Body of pancreas (tissue), 4 donors: ENCODE measurements around the gene AGAP6. TPM values are rescaled to one million over a fixed set of nuclear protein-coding genes. Genes with fewer than 3 reads are reported as not detected.
"Not testable (repeated sequence)": the region's sequence is repeated elsewhere in the genome, so short reads cannot be mapped to it uniquely, and the experiment has no call there.

ENCODE experiments used
- ATAC-seq: fragments of 150-250 bp; one replicate; pipeline ENCODE4 v1.9.1; 2016
- DNase-seq, 4 donors: peaks; one replicate each; pipeline ENCODE4 v3.0.0-alpha.2; 2019
- H3K27ac ChIP-seq, 4 donors: fragments of 200-600 bp; sonication (generic); 1 replicate in 3 of 4; 2 replicates in 1 of 4; pipeline versions ENCODE4 v1.5.1 to v1.6.1; 2016 to 2019; ENCODE audit warnings: mild to moderate bottlenecking in 1 of 4, mixed read lengths in 1 of 4, moderate library complexity in 1 of 4
- H3K27me3 ChIP-seq, 2 donors: fragments of 200-600 bp; sonication (generic); one replicate each; pipeline ENCODE4 v1.6.0; 2016; ENCODE audit warnings: mild to moderate bottlenecking in 1 of 2
- H3K36me3 ChIP-seq, 2 donors: fragments of 200-600 bp; sonication (generic); replicated peaks in 1 of 2; 2 replicates each; pipeline ENCODE4 v1.5.1; 2016; ENCODE audit warnings: low read depth in 2 of 2; ENCODE audit not compliant: insufficient read depth in 1 of 2
- H3K4me1 ChIP-seq: fragments of 200-600 bp; sonication (generic); one replicate; pipeline ENCODE4 v1.6.0; 2016
- H3K4me3 ChIP-seq, 2 donors: fragments of 200-600 bp; sonication (generic); 1 replicate in 1 of 2; 2 replicates in 1 of 2; pipeline ENCODE4 v1.5.1; 2016 to 2019
- H3K9me3 ChIP-seq, 3 donors: fragments of 200-600 bp; sonication (generic); 1 replicate in 2 of 3; 2 replicates in 1 of 3; pipeline ENCODE4 v1.5.1; 2016
- CTCF ChIP-seq, 7 experiments: fragments of 450-650 bp in 4 of 7; fragments of 200-600 bp in 3 of 7; sonication (generic) in 3 of 7; IDR thresholded peaks; one replicate each; pipeline ENCODE4 v1.5.1; 2016 to 2019; ENCODE audit warnings: antibody characterized with exemption in 7 of 7
- POLR2A ChIP-seq, 3 donors: fragments of 450-650 bp; IDR thresholded peaks; one replicate each; pipeline ENCODE4 v1.6.1; 2016; ENCODE audit warnings: antibody characterized with exemption in 3 of 3, mild to moderate bottlenecking in 2 of 3
- WGBS, 2 donors: methylation state at CpG; one replicate each; pipeline ENCODE4 v1.1.5; 2017; 5-methylcytosine and 5-hydroxymethylcytosine counted together
- intact Hi-C: fragments of 100-400 bp; cut with DNase I; formaldehyde crosslinking; loops from one replicate; pipeline ENCODE4 v1.15.1; 2023
- total RNA-seq, 2 donors: library from RNA; depleted of rRNA; stranded (reverse); fragments of >200 nt; gene quantifications; one replicate each; pipeline ENCODE4 v1.1.0, GENCODE V29; 2016

Gene AGAP6
- total RNA-seq, 2 donors from 2014 or later: 16.9 to 47.5 TPM

- H3K4me1 ChIP-seq: peaks cover 15% of the 10 kb centered on the region
- no peaks in the 10 kb centered on the region for H3K27me3 ChIP-seq
- DNase-seq (no peak), ATAC-seq (no peak)
- no peaks in the 10 kb centered on the region for H3K36me3 ChIP-seq
- WGBS, 2 donors: 76 to 82% methylated on average over 2 to 3 of the region's 3 CpGs
- TF ChIP-seq CTCF (IDR thresholded peaks at IDR 0.05): no peak
- TF ChIP-seq POLR2A (IDR thresholded peaks at IDR 0.05): no peak
- H3K27ac ChIP-seq: no peak overlapping the region
- H3K9me3 ChIP-seq: no peaks in the 10 kb centered on the region
- intact Hi-C loops: no loop called here
- H3K4me3 ChIP-seq: no peak overlapping the region
These were observed 33.4 kb downstream of the AGAP6 start for GRCh38 chr10:50021646-50022045.

- H3K4me1 ChIP-seq, H3K36me3 ChIP-seq, H3K9me3 ChIP-seq, H3K27me3 ChIP-seq, intact Hi-C loops, ATAC-seq, H3K4me3 ChIP-seq, DNase-seq, H3K27ac ChIP-seq: not testable (repeated sequence)
- WGBS, 2 donors: 20 to 27% methylated on average over 2 to 28 of the region's 37 CpGs
These were observed 36.6 kb downstream of the AGAP6 start for GRCh38 chr10:50024716-50025383.

- no peak for DNase-seq
- Histone ChIP-seq H3K4me1 (no peaks in the 10 kb centered on the region), H3K36me3 (no peaks in the 10 kb centered on the region), H3K9me3 (no peaks in the 10 kb centered on the region), H3K27ac (no peak overlapping the region), H3K4me3 (no peak overlapping the region), H3K27me3 (no peaks in the 10 kb centered on the region)
- TF ChIP-seq POLR2A (IDR thresholded peaks at IDR 0.05) (no peak), CTCF (IDR thresholded peaks at IDR 0.05) (no peak)
- 83 to 100% methylated on average over 1 to 14 of the region's 14 CpGs for WGBS, 2 donors
- no peak for ATAC-seq
- intact Hi-C loops: no loop called here
These were observed 37.4 kb downstream of the AGAP6 start for GRCh38 chr10:50025627-50026026.

GRCh38 chr10:50027195-50027594 is 39.0 kb downstream of the AGAP6 start:
- H3K4me1 ChIP-seq: no peaks in the 10 kb centered on the region
- no peaks in the 10 kb centered on the region for H3K36me3 ChIP-seq
- no peaks in the 10 kb centered on the region for H3K27me3 ChIP-seq
- ATAC-seq (no peak), DNase-seq (no peak)
- 74% methylated on average over 9 to 10 of the region's 13 CpGs for WGBS, 2 donors
- TF ChIP-seq CTCF (IDR thresholded peaks at IDR 0.05) (no peak), POLR2A (IDR thresholded peaks at IDR 0.05) (no peak)
- intact Hi-C loops: no loop called here
- H3K9me3 ChIP-seq: no peaks in the 10 kb centered on the region
- no peak overlapping the region for H3K27ac ChIP-seq
- no peak overlapping the region for H3K4me3 ChIP-seq

GRCh38 chr10:50033481-50033880 is 45.3 kb downstream of the AGAP6 start:
- intact Hi-C loops: no loop called here
- 56 to 59% methylated on average over 3 of the region's 3 CpGs for WGBS, 2 donors
- H3K9me3 ChIP-seq: no peaks in the 10 kb centered on the region

GRCh38 chr10:50035337-50035736 is 47.1 kb downstream of the AGAP6 start:
- H3K27ac ChIP-seq, H3K27me3 ChIP-seq, ATAC-seq, H3K4me1 ChIP-seq, H3K36me3 ChIP-seq, H3K4me3 ChIP-seq, intact Hi-C loops, DNase-seq, H3K9me3 ChIP-seq: not testable (repeated sequence)
- WGBS, 2 donors: 55 to 68% methylated on average over 3 of the region's 4 CpGs

More at GRCh38 chr10:50033481-50033880, 45.3 kb downstream of the AGAP6 start:
- no peak for ATAC-seq
- H3K4me1 ChIP-seq: no peaks in the 10 kb centered on the region
- H3K27me3 ChIP-seq: no peaks in the 10 kb centered on the region
- H3K36me3 ChIP-seq: no peaks in the 10 kb centered on the region
- TF ChIP-seq POLR2A (IDR thresholded peaks at IDR 0.05): no peak
- no peak for TF ChIP-seq CTCF (IDR thresholded peaks at IDR 0.05)
- H3K4me3 ChIP-seq: no peak overlapping the region
- no peak for DNase-seq
- no peak overlapping the region for H3K27ac ChIP-seq
